Gastrocnemius medialis (tissue), 4 donors: Measurements from ENCODE around the gene KIF16B.

Experiments used
- CTCF ChIP-seq, 5 experiments: fragments of 450-650 bp in 3 of 5; fragments of 200-600 bp in 2 of 5; sonication (generic) in 2 of 5; IDR thresholded peaks in 4 of 5; conservative IDR thresholded peaks in 1 of 5; 1 replicate in 4 of 5; 2 replicates in 1 of 5; pipeline ENCODE4 v1.5.1; 2016 to 2019; ENCODE audit warnings: antibody characterized with exemption in 5 of 5, mild to moderate bottlenecking in 3 of 5, moderate library complexity in 3 of 5
- POLR2A ChIP-seq, 2 donors: fragments of 450-650 bp; IDR thresholded peaks; one replicate each; pipeline ENCODE4 v1.6.1; 2017; ENCODE audit warnings: antibody characterized with exemption in 2 of 2, mild to moderate bottlenecking in 2 of 2, moderate library complexity in 2 of 2

GRCh38 chr20:16486532-16486931 lies 86.7 kb downstream of the KIF16B start:
- TF ChIP-seq CTCF (IDR thresholded peaks at IDR 0.05 in 4 of 5, conservative IDR thresholded peaks at IDR 0.05 in 1 of 5) = no peak
- TF ChIP-seq POLR2A (IDR thresholded peaks at IDR 0.05) = no peak
